GM12878 (cell line): ENCODE results near the gene RFT1. TPM values are rescaled to one million over a fixed set of nuclear protein-coding genes. Genes with fewer than 3 reads are reported as not detected.
A peak's percentile ranks its signal among the peaks of the same experiment; 100 is the strongest.

Experiments used
- ATAC-seq: fragments of 200-7000 bp; cut with Tn5 transposase; 3 replicates; pipeline ENCODE4 v1.9.1; 2020; ENCODE audit warnings: mild to moderate bottlenecking, moderate library complexity
- BruUV-seq: library from RNA; stranded (reverse); fragments of 400-500 nt; replicated peaks from 2 replicates; lab custom pipeline; 2021; lab: Mats Ljungman, UMichigan
- CTCF ChIA-PET: fragments of 300-600 bp; sonication (Branson Sonifier 250); formaldehyde crosslinking; extraction: SDS; loops from one replicate; lab custom pipeline; 2021; ENCODE audit warnings: inconsistent platforms; lab: Yijun Ruan, JAX
- POLR2A ChIA-PET: fragments of 350-600 bp; formaldehyde crosslinking; extraction: SDS; loops from one replicate; lab custom pipeline; 2021; ENCODE audit warnings: inconsistent platforms; lab: Charles Lee
- RAD21 ChIA-PET: fragments of 300-600 bp; sonication (Branson Sonifier 250); formaldehyde crosslinking; loops from one replicate; lab custom pipeline; 2023; ENCODE audit warnings: antibody characterized with exemption; ENCODE audit not compliant: unreplicated experiment; lab: Charles Lee
- SMC1A ChIA-PET: fragments of 300-600 bp; sonication (Branson Sonifier 250); formaldehyde crosslinking; loops from one replicate; lab custom pipeline; 2023; ENCODE audit not compliant: unreplicated experiment, uncharacterized antibody; lab: Charles Lee
- DNase-seq: peaks from one replicate; pipeline ENCODE4 v3.0.0-alpha.2; 2011; ENCODE audit warnings: low read depth, low spot score
- FAIRE-seq: peaks from 3 replicates; lab custom pipeline; 2011; peaks lifted over from hg19 to GRCh38; lab: Jason Lieb, UNC
- H2AFZ ChIP-seq: 2 replicates; pipeline ENCODE4 v1.6.0; 2011; ENCODE audit warnings: low read depth, low read length, control low read depth; ENCODE audit not compliant: control insufficient read depth
- H3K27ac ChIP-seq: 2 replicates; pipeline ENCODE4 v1.5.1; 2011; ENCODE audit warnings: control low read depth; ENCODE audit not compliant: control insufficient read depth, insufficient read depth
- H3K27me3 ChIP-seq, 2 experiments: replicated peaks in 1 of 2; 2 replicates each; pipeline versions ENCODE4 v1.6.0 to v1.6.1; 2011; ENCODE audit warnings: low read length in 1 of 2; ENCODE audit not compliant: control insufficient read depth in 2 of 2, insufficient read depth in 2 of 2
- H3K36me3 ChIP-seq, 2 experiments: 2 replicates each; pipeline ENCODE4 v1.5.1; 2011; ENCODE audit warnings: low read length in 1 of 2; ENCODE audit not compliant: control insufficient read depth in 2 of 2, insufficient read depth in 2 of 2
- H3K4me1 ChIP-seq: 2 replicates; pipeline ENCODE4 v1.6.1; 2011; ENCODE audit warnings: mild to moderate bottlenecking, low read length, moderate library complexity, mixed read lengths; ENCODE audit not compliant: control insufficient read depth, insufficient read depth
- H3K4me2 ChIP-seq: 2 replicates; pipeline ENCODE4 v1.6.0; 2011; ENCODE audit warnings: control low read depth; ENCODE audit not compliant: control insufficient read depth, insufficient read depth
- H3K4me3 ChIP-seq: fragments of 200-600 bp; sonication (generic); 2 replicates; pipeline ENCODE4 v1.5.1; 2016
- H3K79me2 ChIP-seq: 2 replicates; pipeline ENCODE4 v1.6.0; 2011; ENCODE audit warnings: low read length; ENCODE audit not compliant: control insufficient read depth, insufficient read depth
- H3K9ac ChIP-seq: 2 replicates; pipeline ENCODE4 v1.8.0; 2011; ENCODE audit warnings: low read length, control low read depth, mixed read lengths; ENCODE audit not compliant: control insufficient read depth, insufficient read depth
- H3K9me3 ChIP-seq: replicated peaks from 3 replicates; pipeline ENCODE4 v1.5.1; 2011; ENCODE audit warnings: mild to moderate bottlenecking, low read length; ENCODE audit not compliant: control insufficient read depth, insufficient read depth
- H4K20me1 ChIP-seq: 2 replicates; pipeline ENCODE4 v1.6.0; 2011; ENCODE audit not compliant: control insufficient read depth, insufficient read depth
- ASH2L ChIP-seq: fragments of 300-600, 200-600 bp; sonication (generic); IDR thresholded peaks from 2 replicates; pipeline ENCODE4 v1.6.1; 2017; ENCODE audit warnings: low read depth, mild to moderate bottlenecking, borderline replicate concordance
- EZH2 ChIP-seq: IDR thresholded peaks from 2 replicates; pipeline ENCODE4 v1.6.1; 2012; ENCODE audit warnings: low read depth, mild to moderate bottlenecking, control low read depth, inconsistent platforms, low read length, borderline replicate concordance; ENCODE audit not compliant: control insufficient read depth
- IRF5 ChIP-seq: fragments of 450-650 bp; IDR thresholded peaks from 2 replicates; pipeline ENCODE4 v1.6.1; 2017; ENCODE audit warnings: borderline replicate concordance
- JUNB ChIP-seq: IDR thresholded peaks from 2 replicates; pipeline ENCODE4 v1.6.1; 2016; ENCODE audit warnings: antibody characterized with exemption, mild to moderate bottlenecking
- NR2C1 ChIP-seq: fragments of 450-650 bp; IDR thresholded peaks from 2 replicates; pipeline ENCODE4 v1.6.1; 2017; ENCODE audit warnings: antibody characterized with exemption, mild to moderate bottlenecking, moderate library complexity
- TCF7 ChIP-seq: IDR thresholded peaks from 2 replicates; pipeline ENCODE4 v1.6.1; 2014; ENCODE audit warnings: antibody characterized with exemption, borderline replicate concordance
- WRNIP1 ChIP-seq: IDR thresholded peaks from 2 replicates; pipeline ENCODE4 v1.6.1; 2011; ENCODE audit warnings: low read depth, low read length, improper control_type of control experiment, borderline replicate concordance
- ZBTB4 ChIP-seq: fragments of 450-650 bp; formaldehyde crosslinking; IDR thresholded peaks from 2 replicates; pipeline ENCODE4 v1.4.0; 2022; ENCODE audit warnings: mild to moderate bottlenecking, moderate library complexity
- WGBS: methylation state at CpG from one replicate; pipeline ENCODE4 v1.1.6; 2016; ENCODE audit warnings: low lambda C conversion rate; ENCODE audit not compliant: insufficient replicate concordance, insufficient coverage; ENCODE audit errors: missing lambda C conversion rate; 5-methylcytosine and 5-hydroxymethylcytosine counted together
- in situ Hi-C: fragments of 300-500 bp; cut with MboI; formaldehyde crosslinking; loops from 9 replicates; pipeline ENCODE4 v1.14.3; 2018; ENCODE audit warnings: mixed read lengths
- intact Hi-C: fragments of 100-400 bp; cut with micrococcal nuclease; formaldehyde crosslinking; loops from one replicate; pipeline ENCODE4 v1.14.2; 2022; ENCODE audit not compliant: unreplicated experiment
- polyA plus RNA-seq, 11 experiments: library from polyadenylated mRNA; depleted of rRNA in 4 of 11; unstranded in 6 of 11; stranded (reverse) in 5 of 11; fragments of >200 nt; fragmentation: Nextera tagmentation in 4 of 11; fragmentation: Illumina TruSeq in 1 of 11; extraction: Ambion mirVana in 4 of 11; extraction: Trizol in 1 of 11; gene quantifications; 1 replicate in 1 of 11; 2 replicates in 10 of 11; pipeline versions ENCODE4 v1.2.1 to v1.2.3, GENCODE V29; 2011 to 2016; ENCODE audit warnings: inconsistent platforms in 2 of 11, missing spikeins in 2 of 11, low read depth in 1 of 11
- total RNA-seq, 4 experiments: library from RNA; depleted of rRNA in 3 of 4; stranded (reverse); fragments of >200 nt in 3 of 4; fragmentation: Illumina TruSeq in 1 of 4; extraction: Trizol in 1 of 4; gene quantifications; 2 replicates each; pipeline versions ENCODE4 v1.2.1 to v1.2.3, GENCODE V29; 2013 to 2021

RFT1 gene
- total and polyA plus RNA-seq, 10 of the 15 experiments (the other 5 are each of a cell fraction or from before 2014, with no cell fraction given), result 16.6 to 75.1 (median 34.5) TPM

GRCh38 chr3:53173107-53173506, 42.9 kb upstream of the RFT1 start:
- TF ChIP-seq ZBTB4, result no peak
- no peak for TF ChIP-seq IRF5
- no peak for TF ChIP-seq ASH2L
- TF ChIP-seq TCF7, result no peak
- no peak for TF ChIP-seq WRNIP1
- TF ChIP-seq EZH2, result no peak
- no peak for TF ChIP-seq NR2C1
- TF ChIP-seq JUNB, result no peak
- ChIA-PET SMC1A (interaction anchor here (1.1 kb wide), 1 partner anchor 64 kb away, joined by 3 read pairs; no protein-coding TSS in a partner anchor), POLR2A (interaction anchor here (3.2 to 4.8 kb wide), 2 partner anchors 10 to 13 kb away, joined by 10 to 32 read pairs; partner anchors contain the start of gene PRKCD), RAD21 (interaction anchor here (1.1 to 1.3 kb wide), 2 partner anchors 13 to 39 kb away, joined by 3 read pairs; no protein-coding TSS in a partner anchor), CTCF (interaction anchor here (0.9 to 11.6 kb wide), 7 partner anchors 24 to 50 kb away, joined by 3 to 125 read pairs (median 7); no protein-coding TSS in a partner anchor)
- Histone ChIP-seq H3K27me3 (no peaks in the 10 kb centered on the region), H3K9ac (no peak overlapping the region), H3K27ac (peak overlapping the region; percentile 81), H3K79me2 (peaks cover 96% of the 10 kb centered on the region), H3K4me2 (peak overlapping the region; percentile 81), H3K4me3 (no peak overlapping the region), H2AFZ (no peak overlapping the region), H3K4me1 (peaks cover 89% of the 10 kb centered on the region), H4K20me1 (no peaks in the 10 kb centered on the region), H3K9me3 (no peaks in the 10 kb centered on the region), H3K36me3 (peaks cover 13 to 35% of the 10 kb centered on the region in 2 experiments; a peak in 3 of 4 replicates)
- no TSS peak for BruUV-seq
- intact Hi-C loops, result no loop called here
- FAIRE-seq (no peak), ATAC-seq (no peak), DNase-seq (no peak)
- in situ Hi-C loops, result no loop called here
- 64% methylated on average over 5 of the region's 5 CpGs for WGBS
